ENCODE data around the gene IVD.

IVD gene

DNA sequence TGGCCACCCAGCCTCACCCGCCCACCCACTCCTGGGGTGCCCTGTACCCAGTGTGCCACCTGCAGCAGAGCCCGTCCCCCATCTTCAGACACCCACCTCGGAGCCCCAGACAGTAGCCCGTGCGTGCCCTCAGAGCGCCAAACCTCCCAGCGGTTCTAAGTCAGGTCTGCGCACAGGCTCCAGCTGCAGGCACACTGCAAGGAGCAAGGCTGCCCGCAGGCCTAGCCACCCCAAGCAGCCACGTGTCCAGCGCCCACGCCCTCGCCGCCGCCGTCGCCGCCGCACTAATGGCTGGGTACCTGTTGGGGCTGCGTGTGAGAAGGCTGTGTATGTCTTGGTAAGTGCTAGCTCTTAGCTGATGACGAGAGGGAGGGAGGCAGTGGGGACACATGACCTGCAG is 56.4 kb downstream of the IVD start:
- no peak for DNase-seq

DNA sequence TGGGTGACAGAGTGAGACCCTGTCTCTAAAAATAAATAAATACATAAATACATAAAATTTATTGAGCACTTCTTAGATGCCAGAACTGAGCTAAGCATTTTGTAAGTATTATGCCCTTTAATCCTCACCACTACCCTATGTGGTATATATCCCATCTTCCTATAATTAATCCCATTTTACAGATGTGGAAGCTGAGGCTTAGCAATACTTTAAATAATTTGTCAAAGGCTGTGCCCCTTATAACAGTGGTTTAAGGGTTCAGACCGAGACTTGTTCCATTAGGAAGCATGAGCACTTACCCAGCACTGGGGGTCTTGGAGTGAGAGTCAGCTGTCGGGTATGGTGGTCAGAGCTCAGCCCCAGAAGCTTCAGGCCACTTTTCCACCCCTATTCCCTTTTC is 57.7 kb downstream of the IVD start:
- no peak for DNase-seq

DNA sequence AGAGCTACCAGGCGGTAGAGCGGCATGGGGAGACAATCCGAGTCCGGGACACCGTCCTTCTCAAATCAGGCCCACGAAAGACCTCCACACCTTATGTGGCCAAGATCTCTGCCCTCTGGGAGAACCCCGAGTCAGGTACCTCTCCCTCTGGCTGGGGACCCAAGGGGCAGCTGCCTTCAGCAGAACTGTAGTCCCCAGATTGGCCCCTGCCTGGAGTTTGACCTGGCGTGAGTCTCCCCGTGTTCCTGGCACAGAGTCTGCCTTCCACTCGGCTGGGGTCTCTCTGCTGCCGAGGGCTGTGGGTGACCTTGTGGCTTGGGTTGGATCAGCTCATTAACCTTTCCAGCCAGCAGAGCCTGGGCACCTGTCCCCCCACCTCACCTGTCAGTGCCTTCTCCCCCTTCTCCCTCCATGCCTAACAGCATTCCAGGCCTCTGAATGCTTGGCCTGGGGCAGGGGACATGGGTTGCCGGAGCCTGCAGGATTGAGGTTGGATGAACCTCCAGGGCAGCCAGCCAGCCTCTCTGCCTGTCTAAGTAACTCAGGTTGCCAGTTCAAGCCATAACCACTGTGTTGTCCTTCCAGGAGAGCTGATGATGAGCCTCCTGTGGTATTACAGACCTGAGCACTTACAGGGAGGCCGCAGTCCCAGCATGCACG is 58.4 kb downstream of the IVD start:
- no peak for DNase-seq

DNA sequence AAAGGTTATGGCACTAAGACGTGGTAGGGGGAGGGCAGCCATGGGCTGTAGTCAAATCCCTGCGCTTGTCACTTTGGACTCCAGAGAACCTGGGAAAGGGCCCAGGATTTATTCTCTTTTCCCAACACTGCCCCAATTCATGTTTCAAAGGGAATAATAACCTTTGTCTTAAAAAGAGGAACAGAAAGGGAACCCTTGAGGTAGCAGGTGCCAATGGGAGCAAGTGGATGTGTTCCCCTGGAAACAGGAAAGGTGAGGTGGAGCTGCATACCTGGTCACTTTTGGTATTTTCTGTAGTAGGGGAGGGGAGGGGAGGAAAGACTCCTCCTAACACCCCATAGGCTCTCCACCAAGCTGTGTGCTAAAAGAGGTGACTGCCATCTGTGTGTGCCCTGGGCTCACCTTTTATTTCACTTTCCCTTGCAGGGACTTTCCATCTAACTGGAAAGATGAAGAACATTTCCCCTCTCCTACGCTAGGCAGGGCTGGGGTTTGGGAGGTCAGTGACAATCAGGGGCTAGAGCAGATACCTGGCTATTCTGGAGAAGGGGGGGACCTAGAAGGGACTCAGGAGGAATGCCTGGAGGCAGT is 59.1 kb downstream of the IVD start:
- DNase-seq, result no peak

DNA sequence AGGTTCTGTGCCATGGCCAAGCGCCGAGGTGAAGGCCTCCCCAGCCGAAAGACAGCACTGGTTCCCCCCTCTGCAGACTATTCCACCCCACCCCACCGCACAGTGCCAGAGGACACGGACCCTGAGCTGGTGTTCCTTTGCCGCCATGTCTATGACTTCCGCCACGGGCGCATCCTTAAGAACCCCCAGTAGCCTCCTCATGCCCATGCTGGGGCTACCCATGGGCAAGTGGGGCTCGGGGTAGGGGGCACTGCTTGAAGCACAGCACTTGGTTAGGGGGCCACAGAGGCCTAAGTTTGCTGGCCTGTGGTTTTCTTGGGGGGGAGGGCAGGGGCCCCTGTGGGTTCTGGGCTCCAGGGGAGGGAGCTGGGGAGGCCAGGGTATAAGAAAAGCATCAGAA is 60.3 kb downstream of the IVD start:
- no peak for DNase-seq

DNA sequence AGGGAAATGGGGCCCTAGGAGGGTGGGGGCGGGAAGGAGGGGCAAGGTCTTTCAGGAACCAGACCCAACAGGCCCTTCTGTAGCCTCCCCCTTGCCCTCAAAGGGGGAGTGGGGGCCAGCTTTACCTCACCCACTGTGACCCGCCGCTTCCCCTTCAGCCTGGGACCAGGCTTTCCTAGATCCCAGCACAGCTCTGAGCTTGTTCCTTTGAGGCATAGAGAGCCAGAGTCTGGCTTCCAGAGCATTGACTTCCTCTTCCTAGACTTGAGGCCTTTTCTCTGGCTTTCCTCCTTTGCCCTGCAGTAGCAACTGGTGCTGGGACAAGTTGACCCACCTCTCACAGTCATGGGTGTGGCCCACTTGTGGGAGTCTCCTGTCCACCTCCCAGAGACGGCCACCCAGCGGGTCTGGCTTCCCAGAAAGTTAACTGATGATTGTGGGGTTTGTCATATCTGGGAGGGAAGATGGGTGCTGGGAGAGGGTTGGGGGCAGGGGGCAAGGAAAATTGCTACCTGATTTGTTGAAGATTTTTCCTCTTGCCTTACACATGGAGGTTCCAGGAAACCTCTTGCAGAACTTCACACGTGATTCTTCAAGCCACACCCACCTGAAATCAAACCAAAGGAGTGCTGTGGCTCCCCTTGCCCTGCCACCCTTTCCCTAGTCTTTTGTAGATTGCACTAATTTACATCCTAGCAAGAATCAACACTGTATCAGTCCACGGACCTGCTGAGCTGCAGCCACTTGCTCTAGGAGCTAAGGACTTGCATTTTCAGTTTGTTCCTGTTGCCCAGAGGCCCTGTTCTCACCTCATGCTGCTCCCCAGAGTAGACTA is 61.0 kb downstream of the IVD start:
- no peak for DNase-seq

DNA sequence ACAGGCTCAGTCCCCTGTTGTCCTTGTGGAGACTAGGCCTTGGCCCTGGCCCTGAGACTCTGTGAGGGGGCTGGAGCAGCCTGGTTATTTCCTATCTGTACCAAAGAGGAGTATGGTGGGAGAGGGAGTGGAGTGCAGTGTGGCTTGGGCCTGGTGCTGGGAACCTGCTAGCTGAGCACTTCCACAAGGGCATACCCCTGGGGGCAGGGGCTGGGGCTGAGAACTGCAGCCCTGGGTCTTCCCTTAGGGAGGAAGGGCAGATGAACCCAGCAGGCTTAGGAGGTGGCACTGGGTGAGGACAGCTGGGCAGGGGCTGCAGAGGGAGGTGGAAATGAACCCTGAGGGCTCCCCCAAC is 61.6 kb downstream of the IVD start:
- DNase-seq, result no peak

DNA sequence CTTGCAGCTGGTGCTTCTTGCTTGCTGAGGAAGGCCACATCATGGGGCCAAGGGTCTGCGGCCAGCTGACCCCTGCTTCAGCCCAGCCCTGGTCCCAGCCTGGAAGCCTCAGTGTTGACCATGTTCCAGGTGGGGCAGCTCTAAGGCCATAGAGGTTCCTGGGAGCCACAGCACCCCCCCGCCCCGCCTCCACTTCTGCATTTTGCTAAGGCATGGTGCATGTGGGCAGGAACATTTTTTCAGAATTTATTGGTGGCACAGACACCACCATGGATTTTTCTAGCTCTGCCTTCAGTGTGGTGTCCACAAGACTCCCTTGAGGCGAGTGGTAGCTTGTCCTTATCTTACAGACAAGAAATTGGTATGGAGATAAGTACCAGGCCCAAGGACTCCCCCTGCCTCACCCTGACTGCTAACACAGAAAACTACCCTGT is 63.3 kb downstream of the IVD start:
- DNase-seq, result no peak

DNA sequence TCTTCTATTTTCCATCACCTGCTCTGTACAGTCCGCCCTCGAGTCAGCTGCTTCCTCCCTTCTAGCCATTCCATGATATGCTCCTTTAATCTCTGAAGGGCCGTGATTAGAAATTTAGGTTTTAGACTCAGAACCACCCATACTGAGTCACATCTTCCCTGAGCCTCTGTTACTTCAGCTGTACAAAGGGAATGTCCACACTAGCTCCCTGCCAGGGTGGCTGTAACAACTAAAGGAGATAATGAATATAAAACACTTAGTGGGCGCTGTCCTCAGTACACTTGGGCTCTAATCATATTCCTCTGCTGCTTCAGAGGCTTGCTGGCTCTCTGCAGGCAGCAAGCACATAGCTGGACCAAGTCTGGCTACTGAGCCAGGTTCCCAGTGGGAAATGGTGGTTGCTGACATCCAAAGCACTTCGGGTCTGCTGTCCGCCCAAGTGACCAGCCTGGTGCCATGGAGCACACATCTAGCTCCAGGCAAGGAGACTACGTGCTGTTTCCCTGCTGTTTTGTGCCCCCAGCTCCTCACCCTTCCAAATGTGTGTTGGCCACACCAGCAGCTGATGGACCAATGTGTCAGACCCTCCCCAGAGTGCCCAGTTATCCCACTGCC is 64.3 kb downstream of the IVD start:
- DNase-seq, result no peak

DNA sequence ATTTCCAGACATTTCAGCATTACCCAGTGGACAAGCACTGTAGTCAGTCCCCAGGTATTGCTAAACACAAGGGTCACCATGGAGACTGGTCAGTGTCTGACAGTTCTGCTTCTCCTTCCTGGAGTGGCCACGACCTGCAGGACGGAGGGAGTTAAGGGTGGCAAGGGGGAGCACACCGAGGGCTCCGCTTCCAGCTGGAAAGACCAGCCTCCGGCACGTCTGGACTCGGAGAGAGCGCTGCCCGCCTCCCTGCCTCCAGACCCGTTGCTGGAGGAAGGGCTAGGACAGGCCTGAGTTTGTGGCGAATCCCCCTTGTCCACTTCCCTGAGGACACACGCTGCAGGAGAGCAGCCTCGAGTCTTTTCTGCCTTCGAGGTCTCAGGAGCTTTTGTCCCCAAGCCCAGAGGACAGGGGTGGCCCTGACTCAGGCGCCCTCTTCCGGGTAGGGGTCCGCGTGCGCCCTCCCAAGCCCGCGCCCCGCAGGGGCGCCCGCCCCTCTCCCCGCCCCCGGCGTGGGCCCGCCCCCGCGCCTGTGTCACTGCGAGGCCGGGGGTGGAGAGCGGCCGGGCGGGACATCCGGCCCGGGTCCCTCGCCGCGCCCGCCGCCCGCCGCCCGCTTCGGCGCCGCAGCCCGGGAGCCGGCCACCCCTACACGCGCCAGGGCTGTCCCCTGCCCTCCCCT is 65.0 kb downstream of the IVD start, which contains the start of gene CHST14:
Gene CHST14 (plus strand): TSS at position 562 of the 682 bp plus-strand sequence. CDS start 230 bp downstream, outside the sequence.
- peak; percentile 9 for DNase-seq

Measured in NCI-H2029 (cell line).